NCI-H2081 treated with DMSO at 0.1 percent for 48 hours (cell line): Measurements from ENCODE around the gene GOLGA6L9.
"Not testable (repeated sequence)": the region's sequence is repeated elsewhere in the genome, so short reads cannot be mapped to it uniquely, and the experiment has no call there.

Experiments
- DNase-seq: peaks from one replicate; lab custom pipeline; 2025; lab: John Stamatoyannopoulos, UW

The GOLGA6L9 gene

DNA sequence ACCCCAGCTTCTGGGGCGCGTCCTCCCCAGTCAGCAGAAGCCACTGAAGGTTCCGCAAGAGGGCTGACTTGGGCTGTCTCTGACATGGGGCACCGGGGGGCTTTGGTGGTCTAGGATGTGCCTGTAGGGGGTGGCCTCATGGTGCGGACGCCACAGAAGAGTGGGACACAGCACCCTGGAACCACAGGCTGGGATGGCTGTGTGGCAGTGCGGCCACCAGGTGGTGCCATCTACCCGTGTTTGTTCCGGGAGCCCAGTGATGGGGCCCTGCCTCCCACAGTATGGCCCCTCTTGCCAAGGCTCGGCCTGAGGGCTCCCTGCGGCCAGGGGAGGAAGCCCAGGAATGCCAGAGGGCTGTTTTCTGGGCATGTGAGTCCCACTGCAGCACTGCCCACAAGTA, 38.6 kb downstream of the GOLGA6L9 start:
- DNase-seq = not testable (repeated sequence)

DNA sequence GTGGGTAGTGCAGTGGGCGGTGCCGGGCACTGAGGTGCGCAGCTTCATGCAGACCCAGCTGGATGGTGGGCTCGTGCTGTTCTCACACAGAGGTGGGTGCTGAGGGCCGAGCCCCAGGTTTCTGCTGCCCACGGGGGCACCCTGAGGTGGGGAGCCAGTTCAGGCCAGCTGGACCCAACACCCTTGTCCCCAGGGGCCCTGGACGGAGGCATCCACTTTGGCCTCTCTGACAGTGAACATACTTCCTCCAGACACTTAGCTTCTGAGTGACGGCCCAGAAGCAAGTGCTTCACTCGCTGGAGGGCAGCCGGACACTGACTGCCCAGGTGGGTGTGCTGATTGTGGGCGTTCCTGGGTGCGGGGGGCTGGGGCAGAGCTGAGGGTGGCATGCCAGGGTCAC, 39.8 kb downstream of the GOLGA6L9 start:
- not testable (repeated sequence) for DNase-seq

GRCh38 chr15:82472269-82472982, 42.8 kb downstream of the GOLGA6L9 start:
- not testable (repeated sequence) for DNase-seq

DNA sequence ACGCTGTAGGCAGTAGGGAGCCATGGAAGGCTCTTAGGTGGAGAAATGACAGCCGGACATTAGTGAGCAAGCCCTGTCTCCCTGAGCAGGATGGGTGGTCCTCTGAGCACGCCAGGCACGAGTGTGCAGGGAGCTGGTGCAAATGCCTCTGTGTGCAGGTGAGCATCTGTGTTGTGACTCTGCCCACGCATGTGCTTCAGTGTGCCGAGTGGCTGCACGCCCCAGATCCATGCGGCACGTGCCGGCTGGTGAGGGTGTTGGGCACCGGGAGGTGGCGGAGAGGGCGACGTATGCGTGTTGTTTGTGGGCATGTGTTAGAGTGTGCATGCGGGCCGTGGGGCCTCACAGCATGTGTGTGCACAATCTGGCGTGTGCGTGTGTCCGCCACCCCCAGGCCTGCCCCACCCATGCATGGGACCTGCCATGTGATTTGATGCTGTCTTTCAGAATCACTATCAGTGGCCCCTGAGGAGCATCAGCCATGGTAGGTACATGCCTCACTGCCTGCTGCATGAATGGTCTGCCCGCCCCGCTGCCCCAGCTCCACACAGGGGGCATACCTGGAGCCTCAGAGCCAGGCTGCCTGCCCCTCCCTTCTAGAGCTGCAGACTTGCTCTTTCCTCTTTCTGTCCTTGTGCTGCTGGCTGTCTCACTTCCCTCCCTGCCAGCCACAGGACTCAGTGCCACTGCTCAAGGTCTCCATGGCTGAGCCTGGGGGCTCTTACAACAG, 45.1 kb downstream of the GOLGA6L9 start:
- DNase-seq = not testable (repeated sequence)

DNA sequence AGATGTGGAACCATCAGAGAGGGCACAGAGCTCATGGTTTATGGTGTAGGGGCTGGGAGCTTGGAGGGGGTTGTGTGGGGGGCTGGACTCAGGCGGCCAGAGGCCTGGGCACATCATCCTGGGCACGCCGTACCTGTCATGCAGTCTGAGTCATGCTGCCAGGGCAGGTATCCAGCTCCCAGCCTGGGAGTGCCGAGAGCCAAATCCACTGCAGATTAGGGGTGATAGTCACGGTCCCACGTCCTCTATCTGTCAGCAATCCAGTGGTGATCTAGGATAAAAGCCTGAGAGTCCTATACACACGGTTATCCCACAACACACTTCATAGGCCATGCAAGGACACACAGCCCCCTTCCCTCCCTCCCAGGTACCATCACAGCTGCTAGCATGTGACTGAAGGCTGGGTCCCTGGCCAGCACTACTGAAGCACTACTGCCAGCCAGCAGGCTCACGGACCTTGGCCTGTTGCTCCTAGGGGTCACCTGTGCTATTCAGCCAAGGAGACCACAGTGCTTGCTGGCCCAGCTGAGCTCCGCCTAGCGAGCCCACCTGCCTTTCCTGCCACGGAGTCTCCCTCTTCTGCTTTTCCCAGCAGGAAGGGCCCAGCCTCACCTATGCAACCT, 45.8 kb downstream of the GOLGA6L9 start:
- DNase-seq = not testable (repeated sequence)

- not testable (repeated sequence) for DNase-seq
These were observed 47.2 kb downstream of the GOLGA6L9 start for GRCh38 chr15:82476697-82477342.

GRCh38 chr15:82477343-82478057, 47.9 kb downstream of the GOLGA6L9 start:
- DNase-seq = not testable (repeated sequence)
